NCI-H2196 (cell line): ENCODE data around the gene IFT22.
"Not testable (repeated sequence)": the region's sequence is repeated elsewhere in the genome, so short reads cannot be mapped to it uniquely, and the experiment has no call there.

ENCODE experiments used
- DNase-seq: peaks from one replicate; lab custom pipeline; 2025; ENCODE audit not compliant: unreplicated experiment; lab: John Stamatoyannopoulos, UW

The IFT22 gene

GRCh38 chr7:101315336-101315735 is 6.3 kb downstream of the IFT22 start:
- peak; percentile 49 for DNase-seq

- DNase-seq = peak; percentile 31
Observed at GRCh38 chr7:101308245-101309085, 13.1 kb downstream of the IFT22 start.

DNA sequence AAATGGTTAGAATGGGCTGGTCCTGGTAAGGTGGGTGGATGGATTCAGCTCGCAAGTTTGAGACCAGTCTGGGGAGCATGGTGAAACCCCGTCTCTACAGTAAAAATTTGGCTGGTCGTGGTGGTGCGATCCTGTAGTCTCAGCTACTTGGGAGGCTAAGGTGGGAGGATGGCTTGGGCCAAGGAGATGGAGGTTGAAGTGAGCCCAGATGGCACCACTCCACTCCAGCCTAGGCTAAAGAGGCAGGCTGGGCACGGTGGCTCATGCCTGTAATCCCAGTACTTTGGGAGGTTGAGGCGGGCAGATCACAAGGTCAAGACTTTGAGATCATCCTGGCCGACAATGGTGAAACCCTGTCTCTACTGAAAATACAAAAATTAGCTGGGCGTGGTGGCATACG is 15.3 kb downstream of the IFT22 start:
- DNase-seq = no peak

- DNase-seq = no peak
Observed at GRCh38 chr7:101303102-101303701, 18.4 kb downstream of the IFT22 start.

- no peak for DNase-seq
Observed at GRCh38 chr7:101302641-101303101, 18.9 kb downstream of the IFT22 start.

- DNase-seq = no peak
Observed at GRCh38 chr7:101300465-101301376, 20.9 kb downstream of the IFT22 start.

DNA sequence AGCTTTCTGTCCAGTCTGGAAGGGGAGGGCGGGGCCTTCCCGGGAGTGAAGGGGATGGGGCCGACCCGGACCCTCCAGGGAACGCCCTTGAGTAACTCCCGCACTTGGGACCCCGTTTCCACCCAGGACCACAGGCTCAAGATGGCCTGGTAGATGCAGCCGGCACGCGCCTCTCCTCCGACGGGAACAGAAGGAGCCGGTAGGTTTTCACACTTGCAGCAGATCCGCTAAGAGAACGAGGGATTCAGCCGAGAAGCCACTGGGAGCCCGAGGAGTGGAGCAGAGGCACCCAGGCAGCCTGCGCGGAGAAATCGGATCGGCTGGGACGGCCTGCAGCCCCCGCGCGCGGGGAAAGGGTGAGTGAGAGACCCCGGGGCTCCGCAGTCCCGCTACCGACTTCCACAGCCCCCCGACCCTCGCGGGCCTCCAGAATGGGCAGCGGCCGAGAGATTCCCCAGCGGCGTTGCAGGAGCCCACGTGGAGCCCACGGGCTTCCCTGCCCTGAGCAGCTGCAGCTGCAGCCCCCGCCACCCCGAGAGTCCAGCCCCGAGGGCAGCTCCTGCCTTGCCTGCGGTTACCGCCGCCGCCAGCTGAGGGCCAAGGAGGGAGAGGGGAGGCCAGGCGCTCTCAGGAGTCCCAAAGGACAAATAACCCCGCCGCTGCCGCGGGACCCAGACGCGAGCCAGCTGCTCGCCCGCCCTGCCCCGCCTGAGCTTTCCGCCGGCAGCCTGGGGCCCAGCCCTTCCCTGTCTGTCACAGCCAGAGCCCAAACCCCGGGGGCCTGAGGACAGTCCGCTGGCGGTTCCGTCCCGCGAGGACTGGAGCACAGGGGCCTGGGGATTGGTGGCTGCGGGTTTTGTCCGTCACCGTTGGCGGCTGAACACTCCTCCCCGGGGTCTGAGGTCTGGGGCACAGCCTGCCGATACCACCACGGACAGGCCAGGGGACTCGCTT is 21.8 kb downstream of the IFT22 start:
- DNase-seq = no peak

DNA sequence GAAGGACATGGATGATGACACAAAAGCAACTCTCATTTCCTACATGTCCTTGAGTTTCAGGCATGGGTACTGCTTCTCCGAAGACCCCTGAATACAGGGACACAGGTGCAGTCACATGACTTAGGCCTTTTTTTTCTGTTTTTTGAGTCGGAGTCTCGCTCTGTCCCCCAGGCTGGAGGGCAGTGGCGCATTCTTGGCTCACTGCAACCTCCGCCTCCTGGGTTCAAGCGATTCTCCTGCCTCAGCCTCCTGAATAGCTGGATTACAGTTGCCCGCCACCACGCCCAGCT is 26.8 kb downstream of the IFT22 start:
- DNase-seq = no peak

DNA sequence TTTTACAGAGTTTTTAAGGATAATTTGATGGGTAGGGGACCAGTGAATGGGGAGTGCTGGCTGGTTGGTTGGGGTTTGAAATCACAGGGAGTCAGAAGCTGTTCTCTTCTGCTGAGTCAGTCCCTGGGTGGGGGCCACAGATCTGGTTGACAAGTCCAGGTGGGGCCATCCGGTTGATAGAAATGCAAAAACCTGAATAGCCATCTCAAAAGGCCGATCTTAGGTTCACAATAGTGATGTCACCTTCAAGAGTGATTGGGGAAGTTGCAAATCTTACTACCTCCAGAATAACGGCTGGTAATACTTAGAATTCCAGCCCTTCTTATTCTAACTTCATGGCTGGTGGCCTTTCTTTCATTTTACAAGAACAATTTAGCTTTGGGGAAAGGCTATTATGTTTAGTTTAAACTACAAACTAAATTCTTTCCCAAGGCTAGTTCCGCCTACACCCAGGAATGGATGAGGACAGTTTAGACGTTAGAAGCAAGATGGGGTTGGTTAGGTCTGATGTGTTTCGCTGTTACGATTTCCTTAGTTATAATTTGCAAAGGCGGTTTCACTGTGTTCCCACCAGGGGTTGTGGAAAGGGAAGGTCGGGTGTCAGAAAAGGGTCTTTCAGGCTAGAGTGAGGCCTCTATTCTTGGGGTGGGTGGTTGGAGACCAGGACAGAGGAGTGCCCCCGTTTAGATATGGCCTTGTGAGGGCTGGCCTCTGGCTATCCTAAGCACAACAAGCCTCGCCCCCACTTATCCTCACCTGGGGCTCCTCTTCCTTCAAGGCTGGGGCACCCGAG is 27.4 kb downstream of the IFT22 start:
- no peak for DNase-seq

DNA sequence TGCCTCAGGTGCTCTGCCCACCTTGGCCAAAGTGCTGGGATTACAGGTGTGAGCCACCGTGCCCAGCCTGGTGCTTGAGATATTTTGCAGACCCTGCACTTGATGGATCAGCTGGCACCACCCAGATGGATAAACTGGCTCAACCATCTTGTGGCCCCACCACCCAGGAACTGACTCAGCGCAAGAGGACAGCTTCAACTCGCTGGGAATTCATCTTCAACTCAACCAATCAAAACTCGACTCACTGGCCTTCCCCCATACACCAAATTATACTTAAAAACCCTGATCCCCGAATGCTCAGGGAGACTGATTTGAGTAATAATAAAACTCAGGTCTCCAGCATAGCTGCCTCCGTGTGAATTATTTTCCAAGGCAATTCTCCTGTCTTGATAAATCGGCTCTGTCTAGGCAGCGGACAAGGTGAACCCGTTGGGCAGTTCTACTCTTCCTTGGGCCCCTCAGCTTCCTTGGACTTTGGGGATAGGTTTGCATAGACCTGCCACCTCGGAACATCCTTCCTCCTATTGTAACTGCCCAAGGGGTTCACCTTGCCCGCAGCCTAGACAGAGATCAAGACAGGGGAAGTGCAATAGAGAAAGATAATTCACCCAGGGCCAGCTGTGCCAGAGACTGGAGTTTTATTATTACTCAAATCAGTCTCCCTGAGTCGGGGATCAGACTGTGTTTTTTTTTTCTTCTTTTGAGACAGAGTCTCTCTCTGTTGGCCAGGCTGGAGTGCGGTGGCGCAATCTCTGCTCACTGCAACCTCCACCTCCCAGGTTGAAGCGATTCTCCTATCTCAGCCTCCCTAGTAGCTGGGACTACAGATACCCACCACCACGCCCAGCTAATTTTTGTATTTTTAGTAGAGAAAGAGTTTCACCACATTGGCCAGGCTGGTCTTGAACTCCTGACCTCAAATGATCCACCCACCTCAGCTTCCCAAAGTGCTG is 28.3 kb downstream of the IFT22 start:
- not testable (repeated sequence) for DNase-seq

GRCh38 chr7:101292566-101292965 is 29.0 kb downstream of the IFT22 start:
- DNase-seq = not testable (repeated sequence)

- peak; percentile 69 for DNase-seq
Observed at GRCh38 chr7:101290186-101291037, 31.2 kb downstream of the IFT22 start.

- DNase-seq = not testable (repeated sequence)
Observed at GRCh38 chr7:101289687-101290086, 31.9 kb downstream of the IFT22 start.

- DNase-seq = no peak
Observed at GRCh38 chr7:101288439-101288838, 33.2 kb downstream of the IFT22 start.

- no peak for DNase-seq
Observed at GRCh38 chr7:101287032-101287431, 34.6 kb downstream of the IFT22 start.

GRCh38 chr7:101285880-101286279 is 35.7 kb downstream of the IFT22 start:
- peak; percentile 80 for DNase-seq

DNA sequence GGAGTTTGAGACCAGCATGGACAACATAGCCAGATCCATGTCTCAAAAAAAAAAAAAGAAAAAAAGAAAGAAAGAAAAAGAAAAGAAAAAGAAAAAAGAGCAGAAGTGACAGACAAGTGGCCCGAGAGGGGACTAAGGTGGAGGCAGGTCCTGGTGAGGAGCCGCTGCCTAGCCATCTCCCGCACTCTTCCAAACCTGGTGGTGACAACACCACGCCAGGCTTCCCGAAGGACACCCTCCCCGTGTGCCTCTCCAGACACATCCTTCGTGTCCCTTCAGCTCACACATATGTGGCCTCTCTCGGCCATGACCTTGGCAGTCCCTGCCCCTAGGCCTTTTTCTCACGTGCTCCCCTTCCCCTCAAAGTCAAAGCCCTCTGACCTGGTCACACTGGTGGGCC is 36.4 kb downstream of the IFT22 start:
- DNase-seq = no peak

GRCh38 chr7:101280912-101281311 is 40.7 kb downstream of the IFT22 start:
- not testable (repeated sequence) for DNase-seq
